Activated CD8-positive, alpha-beta T cell treated with anti-CD3 and anti-CD28 coated beads for 36 hours (primary cell): ENCODE data around the gene SIRT5. TPM values are rescaled to one million over a fixed set of nuclear protein-coding genes. Genes with fewer than 3 reads are reported as not detected.

Experiments
- ATAC-seq: fragments of 200-7000 bp; cut with Tn5 transposase; one replicate; pipeline ENCODE4 v1.10.0; 2021; ENCODE audit warnings: mild to moderate bottlenecking, moderate library complexity
- CTCF ChIA-PET: fragments of 350-600 bp; sonication (Branson Sonifier 250); formaldehyde crosslinking; loops from one replicate; lab custom pipeline; 2021; ENCODE audit warnings: antibody characterized with exemption; lab: Charles Lee
- POLR2A ChIA-PET: fragments of 350-600 bp; sonication (Branson Sonifier 250); formaldehyde crosslinking; loops from one replicate; lab custom pipeline; 2021; ENCODE audit warnings: antibody characterized with exemption; lab: Charles Lee
- DNase-seq: peaks from one replicate; pipeline ENCODE4 v3.0.0-alpha.2; 2020
- H3K27ac Mint-ChIP-seq: one replicate; pipeline ENCODE4 v1.8.0; 2021; ENCODE audit warnings: mild to moderate bottlenecking, mixed read lengths
- H3K27me3 Mint-ChIP-seq: one replicate; pipeline ENCODE4 v1.8.0; 2021; ENCODE audit warnings: mixed read lengths
- H3K36me3 Mint-ChIP-seq: one replicate; pipeline ENCODE4 v1.8.0; 2021; ENCODE audit warnings: low read depth, mixed read lengths
- H3K4me1 Mint-ChIP-seq: one replicate; pipeline ENCODE4 v1.8.0; 2021; ENCODE audit warnings: low read depth, mixed read lengths
- H3K4me3 Mint-ChIP-seq: one replicate; pipeline ENCODE4 v1.8.0; 2021; ENCODE audit warnings: mild to moderate bottlenecking, moderate library complexity, mixed read lengths
- H3K9me3 Mint-ChIP-seq: one replicate; pipeline ENCODE4 v1.8.0; 2021; ENCODE audit warnings: mixed read lengths
- intact Hi-C: fragments of 100-400 bp; cut with micrococcal nuclease; formaldehyde crosslinking; loops from one replicate; pipeline ENCODE4 v1.10.0; 2022
- total RNA-seq, 2 experiments: library from RNA; stranded (reverse); gene quantifications; one replicate each; pipeline ENCODE4 v1.2.3, GENCODE V29; 2021
- TF ChIP-seq, protein P1 (sequence below): fragments of 200-600 bp; IDR thresholded peaks from one replicate; pipeline ENCODE4 v1.8.0; 2022; ENCODE audit warnings: antibody characterized with exemption, mild to moderate bottlenecking

The SIRT5 gene
- total RNA-seq, 2 experiments from 2014 or later = 9.4 to 13.5 TPM

DNA sequence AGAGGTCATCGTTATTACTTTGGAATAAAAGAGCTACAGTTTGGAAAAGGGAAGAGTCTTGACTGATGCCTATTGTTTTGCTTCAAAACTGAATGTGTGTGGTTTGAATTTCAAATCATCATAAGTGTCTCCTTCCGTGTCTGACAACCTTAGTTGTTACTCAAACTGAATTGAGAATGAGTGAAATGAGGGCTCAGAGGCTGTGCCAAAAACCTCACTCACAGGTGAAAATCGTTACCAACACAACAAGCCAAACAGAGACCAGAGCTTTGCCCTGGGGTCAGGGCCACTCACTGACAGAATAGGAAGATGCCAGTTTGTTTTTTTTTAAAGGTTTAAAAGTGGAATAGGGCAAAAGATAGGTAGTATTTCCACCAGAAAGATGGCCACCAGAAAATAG, 15.2 kb upstream of the SIRT5 start:
- DNase-seq (no peak), ATAC-seq (no peak)
- Mint-ChIP-seq H3K9me3 (no peaks in the 10 kb centered on the region), H3K27ac (no peak overlapping the region), H3K36me3 (no peaks in the 10 kb centered on the region), H3K4me3 (no peak overlapping the region), H3K27me3 (no peaks in the 10 kb centered on the region), H3K4me1 (no peaks in the 10 kb centered on the region)
- ChIA-PET POLR2A (no interaction called here), CTCF (interaction anchor here (6.3 kb wide), 1 partner anchor 15 kb away, joined by 38 read pairs; the partner anchor contains the start of gene SIRT5)
- TF ChIP-seq, protein P1, sequence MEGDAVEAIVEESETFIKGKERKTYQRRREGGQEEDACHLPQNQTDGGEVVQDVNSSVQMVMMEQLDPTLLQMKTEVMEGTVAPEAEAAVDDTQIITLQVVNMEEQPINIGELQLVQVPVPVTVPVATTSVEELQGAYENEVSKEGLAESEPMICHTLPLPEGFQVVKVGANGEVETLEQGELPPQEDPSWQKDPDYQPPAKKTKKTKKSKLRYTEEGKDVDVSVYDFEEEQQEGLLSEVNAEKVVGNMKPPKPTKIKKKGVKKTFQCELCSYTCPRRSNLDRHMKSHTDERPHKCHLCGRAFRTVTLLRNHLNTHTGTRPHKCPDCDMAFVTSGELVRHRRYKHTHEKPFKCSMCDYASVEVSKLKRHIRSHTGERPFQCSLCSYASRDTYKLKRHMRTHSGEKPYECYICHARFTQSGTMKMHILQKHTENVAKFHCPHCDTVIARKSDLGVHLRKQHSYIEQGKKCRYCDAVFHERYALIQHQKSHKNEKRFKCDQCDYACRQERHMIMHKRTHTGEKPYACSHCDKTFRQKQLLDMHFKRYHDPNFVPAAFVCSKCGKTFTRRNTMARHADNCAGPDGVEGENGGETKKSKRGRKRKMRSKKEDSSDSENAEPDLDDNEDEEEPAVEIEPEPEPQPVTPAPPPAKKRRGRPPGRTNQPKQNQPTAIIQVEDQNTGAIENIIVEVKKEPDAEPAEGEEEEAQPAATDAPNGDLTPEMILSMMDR = no peak
- intact Hi-C loops = no loop called here

DNA sequence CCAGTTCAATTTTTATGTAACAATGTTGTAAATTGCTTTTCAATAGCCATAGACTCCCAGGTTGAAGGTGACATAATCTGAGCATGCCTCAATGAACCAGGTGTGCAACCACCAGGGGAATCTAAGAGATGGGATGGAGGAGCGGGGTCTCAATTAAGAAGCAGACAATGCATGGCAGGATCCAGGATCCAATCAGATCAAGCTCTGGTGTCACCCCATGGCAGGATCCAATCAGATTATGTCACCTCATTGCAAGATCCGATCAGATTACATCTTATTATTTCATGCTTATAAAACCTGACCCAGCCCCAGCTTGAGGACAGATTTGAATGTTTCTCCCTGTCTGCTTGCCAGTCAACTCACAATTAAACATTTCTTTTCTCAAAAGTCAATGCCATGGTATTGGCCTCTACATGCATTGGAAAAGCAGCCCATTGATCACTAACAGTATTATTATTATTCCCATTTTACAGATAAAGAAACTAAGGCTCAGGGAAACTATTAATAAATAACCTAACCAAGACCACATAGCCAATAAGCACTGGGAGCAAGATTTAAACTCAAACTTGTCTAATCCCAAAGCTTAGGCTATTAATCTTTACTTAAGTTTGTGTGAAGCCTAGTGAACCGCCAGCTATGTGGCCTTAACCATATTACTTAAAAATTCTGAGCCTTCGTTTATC, 14.3 kb upstream of the SIRT5 start:
- Mint-ChIP-seq H3K27me3 (no peaks in the 10 kb centered on the region), H3K4me3 (no peak overlapping the region), H3K9me3 (no peaks in the 10 kb centered on the region), H3K4me1 (no peaks in the 10 kb centered on the region), H3K27ac (no peak overlapping the region), H3K36me3 (no peaks in the 10 kb centered on the region)
- ChIA-PET POLR2A (interaction anchor here (1.1 kb wide), 1 partner anchor 52 kb away, joined by 3 read pairs; no protein-coding TSS in a partner anchor), CTCF (interaction anchor here (6.3 kb wide), 1 partner anchor 14 kb away, joined by 38 read pairs; the partner anchor contains the start of gene SIRT5)
- ATAC-seq (no peak), DNase-seq (no peak)
- TF ChIP-seq, protein P1 = no peak
- intact Hi-C loops = no loop called here

DNA sequence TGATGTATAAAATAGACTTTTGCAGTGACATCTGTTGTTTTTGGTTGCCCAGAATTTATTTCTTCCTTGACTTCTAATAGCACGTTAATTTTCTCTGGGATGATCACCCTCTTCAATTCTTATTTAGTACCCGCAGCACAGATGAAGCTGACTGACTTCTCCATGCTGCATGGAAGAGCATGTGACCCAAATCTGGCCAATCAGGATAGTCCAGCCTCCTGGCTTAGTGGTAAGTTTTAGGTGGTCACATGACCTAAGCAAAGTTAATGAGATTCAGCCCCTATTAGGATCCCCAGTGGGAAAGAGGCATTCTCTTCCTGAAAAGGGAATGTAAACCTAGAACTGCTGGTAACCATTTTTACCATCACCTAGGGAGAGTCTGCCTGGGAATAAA, 13.8 kb upstream of the SIRT5 start:
- Mint-ChIP-seq H3K4me3 (no peak overlapping the region), H3K36me3 (no peaks in the 10 kb centered on the region), H3K9me3 (no peaks in the 10 kb centered on the region), H3K27ac (no peak overlapping the region), H3K27me3 (no peaks in the 10 kb centered on the region), H3K4me1 (no peaks in the 10 kb centered on the region)
- DNase-seq = no peak
- intact Hi-C loops = no loop called here
- TF ChIP-seq, protein P1 = no peak
- ATAC-seq = no peak
- ChIA-PET CTCF (interaction anchor here (1.1 to 6.3 kb wide), 2 partner anchors 13 to 15 kb away, joined by 3 to 38 read pairs; partner anchors contain the start of gene SIRT5), POLR2A (interaction anchor here (1.0 to 1.2 kb wide), 4 partner anchors 11 to 232 kb away, joined by 3 read pairs; no protein-coding TSS in a partner anchor)

DNA sequence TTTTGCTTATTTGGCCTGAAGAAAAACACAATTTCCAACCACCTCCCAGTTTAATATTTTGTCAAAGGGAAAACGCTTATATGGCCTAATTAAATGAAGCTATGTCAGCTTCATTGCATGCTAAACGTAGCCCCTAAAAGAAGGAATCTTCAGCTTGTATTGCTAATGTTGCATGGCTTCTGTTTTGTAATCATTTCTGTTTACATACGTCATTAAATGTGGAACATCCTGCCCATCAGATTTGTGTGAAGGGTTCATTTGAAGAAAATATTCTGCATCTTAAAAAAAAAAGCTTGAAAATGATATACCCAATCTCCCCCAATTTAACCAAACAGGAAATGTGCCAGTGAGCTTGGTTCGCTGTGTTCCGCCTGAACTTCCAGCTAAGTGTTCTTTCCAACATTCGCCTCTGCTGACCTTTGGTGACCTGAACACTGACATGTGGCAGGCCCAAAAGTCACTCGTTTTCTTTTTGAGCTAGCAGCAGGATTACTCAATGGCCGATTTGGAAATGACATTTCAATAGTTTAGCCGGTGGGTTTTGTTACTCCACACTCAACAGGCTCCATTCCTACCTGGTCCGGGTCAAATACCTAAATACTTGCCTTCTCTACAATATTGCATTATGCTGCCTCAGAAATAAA, 12.7 kb upstream of the SIRT5 start:
- ATAC-seq = no peak
- Mint-ChIP-seq H3K27me3 (peaks cover 6% of the 10 kb centered on the region), H3K9me3 (no peaks in the 10 kb centered on the region), H3K4me3 (no peak overlapping the region), H3K4me1 (no peaks in the 10 kb centered on the region), H3K36me3 (no peaks in the 10 kb centered on the region), H3K27ac (no peak overlapping the region)
- intact Hi-C loops = no loop called here
- CTCF ChIA-PET = interaction anchor here (0.6 to 6.3 kb wide), 3 partner anchors 12 to 187 kb away, joined by 3 to 38 read pairs (median 3); partner anchors contain the start of gene SIRT5
- TF ChIP-seq, protein P1 = no peak
- POLR2A ChIA-PET = interaction anchor here (0.6 to 1.8 kb wide), 5 partner anchors 10 to 1242 kb away, joined by 3 to 5 read pairs (median 3); no protein-coding TSS in a partner anchor
- DNase-seq = no peak
